ENCODE data around the gene ANKRD34A. TPM values are rescaled to one million over a fixed set of nuclear protein-coding genes. Genes with fewer than 3 reads are reported as not detected.

The ANKRD34A gene
- polyA plus RNA-seq, 1 experiment: 0.83 TPM

- ChIA-PET CTCF (interaction anchor here (0.8 to 1.2 kb wide), 2 partner anchors 44 to 62 kb away, joined by 3 to 5 read pairs; partner anchors contain the start of gene ITGA10), POLR2A (interaction anchor here (1.2 kb wide), 1 partner anchor 26 kb away, joined by 5 read pairs; the partner anchor contains the start of gene RBM8A)
- no peak for DNase-seq (ENCODE audit: low read depth, low spot score)
- Histone ChIP-seq H3K4me3 (ENCODE audit: low read depth, low read length) (no peak overlapping the region), H3K27ac (ENCODE audit: low read depth, low read length) (no peak overlapping the region), H3K9me3 (ENCODE audit: control insufficient read depth, insufficient read depth, low read length) (no peaks in the 10 kb centered on the region), H3K27me3 (ENCODE audit: control insufficient read depth, insufficient read depth, low read length) (no peaks in the 10 kb centered on the region)
- TF ChIP-seq CTCF (IDR thresholded peaks at IDR 0.05; ENCODE audit: low read depth, low read length): no peak
These were observed 10.5 kb downstream of the ANKRD34A start for GRCh38 chr1:145953861-145954260.

- Histone ChIP-seq H3K27me3 (ENCODE audit: control insufficient read depth, insufficient read depth, low read length) (no peaks in the 10 kb centered on the region), H3K4me3 (ENCODE audit: low read depth, low read length) (no peak overlapping the region), H3K27ac (ENCODE audit: low read depth, low read length) (no peak overlapping the region), H3K9me3 (ENCODE audit: control insufficient read depth, insufficient read depth, low read length) (no peaks in the 10 kb centered on the region)
- no peak for DNase-seq (ENCODE audit: low read depth, low spot score)
- POLR2A ChIA-PET: no interaction called here
- TF ChIP-seq CTCF (IDR thresholded peaks at IDR 0.05; ENCODE audit: low read depth, low read length): no peak
- CTCF ChIA-PET: no interaction called here
These were observed 11.5 kb downstream of the ANKRD34A start for GRCh38 chr1:145952903-145953302.

- no peaks in the 10 kb centered on the region for H3K27me3 ChIP-seq (ENCODE audit: control insufficient read depth, insufficient read depth, low read length)
- TF ChIP-seq CTCF (IDR thresholded peaks at IDR 0.05; ENCODE audit: low read depth, low read length): no peak
- POLR2A ChIA-PET: no interaction called here
- DNase-seq (ENCODE audit: low read depth, low spot score): no peak
- no peak overlapping the region for H3K4me3 ChIP-seq (ENCODE audit: low read depth, low read length)
- no peaks in the 10 kb centered on the region for H3K9me3 ChIP-seq (ENCODE audit: control insufficient read depth, insufficient read depth, low read length)
- no peak overlapping the region for H3K27ac ChIP-seq (ENCODE audit: low read depth, low read length)
- CTCF ChIA-PET: interaction anchor here (0.7 kb wide), 1 partner anchor 107 kb away, joined by 6 read pairs; no protein-coding TSS in a partner anchor
These were observed 12.8 kb downstream of the ANKRD34A start for GRCh38 chr1:145951526-145951925.

GRCh38 chr1:145949219-145949618 lies 15.2 kb downstream of the ANKRD34A start:
- no peaks in the 10 kb centered on the region for H3K9me3 ChIP-seq (ENCODE audit: control insufficient read depth, insufficient read depth, low read length)
- no peak overlapping the region for H3K27ac ChIP-seq (ENCODE audit: low read depth, low read length)
- ChIA-PET POLR2A (no interaction called here), CTCF (interaction anchor here (1.0 kb wide), 1 partner anchor 83 kb away, joined by 6 read pairs; no protein-coding TSS in a partner anchor)
- no peak overlapping the region for H3K4me3 ChIP-seq (ENCODE audit: low read depth, low read length)
- H3K27me3 ChIP-seq (ENCODE audit: control insufficient read depth, insufficient read depth, low read length): no peaks in the 10 kb centered on the region
- no peak for DNase-seq (ENCODE audit: low read depth, low spot score)
- no peak for TF ChIP-seq CTCF (IDR thresholded peaks at IDR 0.05; ENCODE audit: low read depth, low read length)

GRCh38 chr1:145947551-145947950 lies 16.8 kb downstream of the ANKRD34A start:
- Histone ChIP-seq H3K27me3 (ENCODE audit: control insufficient read depth, insufficient read depth, low read length) (no peaks in the 10 kb centered on the region), H3K27ac (ENCODE audit: low read depth, low read length) (no peak overlapping the region), H3K4me3 (ENCODE audit: low read depth, low read length) (no peak overlapping the region), H3K9me3 (ENCODE audit: control insufficient read depth, insufficient read depth, low read length) (no peaks in the 10 kb centered on the region)
- DNase-seq (ENCODE audit: low read depth, low spot score): no peak
- ChIA-PET POLR2A (no interaction called here), CTCF (interaction anchor here (0.6 kb wide), 1 partner anchor 37 kb away, joined by 4 read pairs; the partner anchor contains the start of gene ITGA10)
- TF ChIP-seq CTCF (IDR thresholded peaks at IDR 0.05; ENCODE audit: low read depth, low read length): no peak

All from AG04450 (cell line).